GM12891 (cell line): ENCODE data around the gene RALGAPA2.

Experiments used
- PAX5 ChIP-seq: IDR thresholded peaks from 2 replicates; pipeline ENCODE4 v1.6.1; 2011; ENCODE audit warnings: low read length, moderate library complexity, mild to moderate bottlenecking; ENCODE audit not compliant: insufficient read depth, severe bottlenecking
- POLR2A ChIP-seq: IDR thresholded peaks from 2 replicates; pipeline ENCODE4 v1.6.1; 2011; ENCODE audit warnings: low read depth, low read length, control low read depth
- POLR2AphosphoS5 ChIP-seq: IDR thresholded peaks from 2 replicates; pipeline ENCODE4 v1.6.1; 2011; ENCODE audit warnings: low read depth, low read length, control low read depth
- POU2F2 ChIP-seq: IDR thresholded peaks from 2 replicates; pipeline ENCODE4 v1.6.1; 2011; ENCODE audit warnings: low read depth, mild to moderate bottlenecking, control low read depth, low read length, moderate library complexity
- SPI1 ChIP-seq: IDR thresholded peaks from 2 replicates; pipeline ENCODE4 v1.6.1; 2011; ENCODE audit warnings: low read depth, low read length, control low read depth
- TAF1 ChIP-seq: IDR thresholded peaks from 2 replicates; pipeline ENCODE4 v1.6.1; 2011; ENCODE audit warnings: low read depth, low read length, control low read depth

- no peak for TF ChIP-seq TAF1
- TF ChIP-seq POU2F2, result no peak
- TF ChIP-seq POLR2AphosphoS5, result no peak
- no peak for TF ChIP-seq POLR2A
- TF ChIP-seq SPI1, result no peak
- TF ChIP-seq PAX5, result no peak
These were observed 104.4 kb downstream of the RALGAPA2 start for GRCh38 chr20:20608041-20608440.
